Measurements from ENCODE around the gene NLN. TPM values are rescaled to one million over a fixed set of nuclear protein-coding genes. Genes with fewer than 3 reads are reported as not detected.

Gene NLN
- total and polyA plus RNA-seq, 9 of the 15 experiments (the other 6 are each of a cell fraction or from before 2014, with no cell fraction given): 6.9 to 45.2 (median 28.8) TPM

- TF ChIP-seq ZNF318 (IDR thresholded peaks at IDR 0.05; ENCODE audit: borderline replicate concordance in 1 of 2, low read depth in 1 of 2) (no peak), UBTF (IDR thresholded peaks at IDR 0.05; ENCODE audit: borderline replicate concordance in 1 of 2, low read depth in 2 of 2, low read length in 2 of 2) (no peak), RBM15 (IDR thresholded peaks at IDR 0.05; ENCODE audit: insufficient read depth, low read length) (no peak), ZNF311 (CRISPR knock-in tag; IDR thresholded peaks at IDR 0.05) (no peak), JUN (IDR thresholded peaks at IDR 0.05; ENCODE audit: borderline replicate concordance, low read depth, low read length) (no peak), JUN (CRISPR knock-in tag; IDR thresholded peaks at IDR 0.05; ENCODE audit: borderline replicate concordance) (no peak), HLTF (IDR thresholded peaks at IDR 0.05) (no peak), ZNF274 (IDR thresholded peaks at IDR 0.05; ENCODE audit: borderline replicate concordance, low read depth, low read length) (no peak), ETS1 (conservative IDR thresholded peaks at IDR 0.05; ENCODE audit: control insufficient read depth, low read depth, low read length) (no peak)
These were observed 36.6 kb downstream of the NLN start (continued) for GRCh38 chr5:65758546-65759144.
